ENCODE results near the gene FGB. TPM values are rescaled to one million over a fixed set of nuclear protein-coding genes. Genes with fewer than 3 reads are reported as not detected.

The FGB gene
- total and polyA plus RNA-seq, 2 of the 13 experiments (the other 11 are each of a cell fraction or from before 2014, with no cell fraction given): 226 to 784 TPM

DNA sequence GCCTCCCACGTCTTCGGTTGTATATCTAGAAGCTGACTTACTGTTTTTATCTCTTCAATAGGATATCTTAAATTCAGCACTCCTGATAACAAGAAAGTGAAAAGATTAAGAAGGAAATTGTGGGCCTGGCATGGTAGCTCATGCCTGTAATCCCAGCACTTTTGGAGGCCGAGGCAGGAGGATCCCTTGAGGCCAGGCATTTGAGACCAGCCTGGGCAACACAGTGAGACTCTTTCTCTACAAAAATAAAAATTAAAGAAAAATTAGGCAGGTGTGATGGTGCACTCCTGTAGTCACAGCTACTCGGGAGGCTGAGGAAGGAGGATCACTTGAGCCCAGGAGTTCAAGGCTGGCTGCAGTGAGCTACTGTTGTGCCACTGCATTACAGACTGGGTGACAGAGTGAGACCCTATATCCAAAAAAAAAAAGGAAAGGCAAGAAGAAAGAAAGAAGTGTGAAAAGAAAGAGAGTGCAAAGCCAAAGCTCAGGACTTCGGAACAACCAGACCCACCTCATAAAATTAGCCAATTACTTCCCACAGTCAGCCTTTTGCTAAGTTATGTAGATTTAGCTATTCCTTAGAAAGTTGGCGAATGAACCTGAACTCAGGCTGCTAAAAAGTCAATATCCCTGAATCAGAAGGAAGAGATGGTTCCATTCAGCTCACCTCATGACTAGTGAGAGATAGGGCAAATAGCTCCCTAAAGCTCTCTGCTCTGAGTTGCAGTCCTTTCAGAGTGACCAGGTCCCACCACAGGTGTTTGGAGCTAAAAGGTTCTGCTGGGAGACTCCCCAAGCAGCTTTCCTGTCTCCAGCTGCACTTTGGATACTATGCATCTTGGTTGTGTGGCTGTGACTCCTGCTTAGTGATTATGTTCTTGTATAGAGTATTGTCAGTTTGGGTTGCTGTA lies 40.5 kb downstream of the FGB start (continued):
- TF ChIP-seq, protein P1, sequence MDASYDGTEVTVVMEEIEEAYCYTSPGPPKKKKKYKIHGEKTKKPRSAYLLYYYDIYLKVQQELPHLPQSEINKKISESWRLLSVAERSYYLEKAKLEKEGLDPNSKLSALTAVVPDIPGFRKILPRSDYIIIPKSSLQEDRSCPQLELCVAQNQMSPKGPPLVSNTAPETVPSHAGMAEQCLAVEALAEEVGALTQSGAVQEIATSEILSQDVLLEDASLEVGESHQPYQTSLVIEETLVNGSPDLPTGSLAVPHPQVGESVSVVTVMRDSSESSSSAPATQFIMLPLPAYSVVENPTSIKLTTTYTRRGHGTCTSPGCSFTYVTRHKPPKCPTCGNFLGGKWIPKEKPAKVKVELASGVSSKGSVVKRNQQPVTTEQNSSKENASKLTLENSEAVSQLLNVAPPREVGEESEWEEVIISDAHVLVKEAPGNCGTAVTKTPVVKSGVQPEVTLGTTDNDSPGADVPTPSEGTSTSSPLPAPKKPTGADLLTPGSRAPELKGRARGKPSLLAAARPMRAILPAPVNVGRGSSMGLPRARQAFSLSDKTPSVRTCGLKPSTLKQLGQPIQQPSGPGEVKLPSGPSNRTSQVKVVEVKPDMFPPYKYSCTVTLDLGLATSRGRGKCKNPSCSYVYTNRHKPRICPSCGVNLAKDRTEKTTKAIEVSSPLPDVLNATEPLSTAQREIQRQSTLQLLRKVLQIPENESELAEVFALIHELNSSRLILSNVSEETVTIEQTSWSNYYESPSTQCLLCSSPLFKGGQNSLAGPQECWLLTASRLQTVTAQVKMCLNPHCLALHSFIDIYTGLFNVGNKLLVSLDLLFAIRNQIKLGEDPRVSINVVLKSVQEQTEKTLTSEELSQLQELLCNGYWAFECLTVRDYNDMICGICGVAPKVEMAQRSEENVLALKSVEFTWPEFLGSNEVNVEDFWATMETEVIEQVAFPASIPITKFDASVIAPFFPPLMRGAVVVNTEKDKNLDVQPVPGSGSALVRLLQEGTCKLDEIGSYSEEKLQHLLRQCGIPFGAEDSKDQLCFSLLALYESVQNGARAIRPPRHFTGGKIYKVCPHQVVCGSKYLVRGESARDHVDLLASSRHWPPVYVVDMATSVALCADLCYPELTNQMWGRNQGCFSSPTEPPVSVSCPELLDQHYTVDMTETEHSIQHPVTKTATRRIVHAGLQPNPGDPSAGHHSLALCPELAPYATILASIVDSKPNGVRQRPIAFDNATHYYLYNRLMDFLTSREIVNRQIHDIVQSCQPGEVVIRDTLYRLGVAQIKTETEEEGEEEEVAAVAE (CRISPR knock-in tag; IDR thresholded peaks at IDR 0.05; ENCODE audit: borderline replicate concordance): 0 out of 2 replicates have a peak, but pooled peaks have one; percentile 27
- TF ChIP-seq HNF4A (CRISPR knock-in tag; IDR thresholded peaks at IDR 0.05) (peak; percentile 6; the same call in 1 of the 2 replicates), RARA (CRISPR knock-in tag; IDR thresholded peaks at IDR 0.05) (no peak), ZNF329 (CRISPR knock-in tag; IDR thresholded peaks at IDR 0.05; ENCODE audit: low read depth) (no peak), ZFP36L2 (CRISPR knock-in tag; IDR thresholded peaks at IDR 0.05) (no peak), SNAI1 (CRISPR knock-in tag; IDR thresholded peaks at IDR 0.05; ENCODE audit: borderline replicate concordance) (no peak), IKZF1 (IDR thresholded peaks at IDR 0.05) (no peak), BORCS8-MEF2B (CRISPR knock-in tag; IDR thresholded peaks at IDR 0.05) (peak; percentile 60; the same call in 1 of the 2 replicates), HMG20A (CRISPR knock-in tag; IDR thresholded peaks at IDR 0.05; ENCODE audit: borderline replicate concordance) (no peak), ZNF550 (CRISPR knock-in tag; IDR thresholded peaks at IDR 0.05; ENCODE audit: borderline replicate concordance) (no peak)
- TF ChIP-seq, protein P2, sequence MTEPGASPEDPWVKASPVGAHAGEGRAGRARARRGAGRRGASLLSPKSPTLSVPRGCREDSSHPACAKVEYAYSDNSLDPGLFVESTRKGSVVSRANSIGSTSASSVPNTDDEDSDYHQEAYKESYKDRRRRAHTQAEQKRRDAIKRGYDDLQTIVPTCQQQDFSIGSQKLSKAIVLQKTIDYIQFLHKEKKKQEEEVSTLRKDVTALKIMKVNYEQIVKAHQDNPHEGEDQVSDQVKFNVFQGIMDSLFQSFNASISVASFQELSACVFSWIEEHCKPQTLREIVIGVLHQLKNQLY (CRISPR knock-in tag; IDR thresholded peaks at IDR 0.05): no peak
- TF ChIP-seq, protein P3, sequence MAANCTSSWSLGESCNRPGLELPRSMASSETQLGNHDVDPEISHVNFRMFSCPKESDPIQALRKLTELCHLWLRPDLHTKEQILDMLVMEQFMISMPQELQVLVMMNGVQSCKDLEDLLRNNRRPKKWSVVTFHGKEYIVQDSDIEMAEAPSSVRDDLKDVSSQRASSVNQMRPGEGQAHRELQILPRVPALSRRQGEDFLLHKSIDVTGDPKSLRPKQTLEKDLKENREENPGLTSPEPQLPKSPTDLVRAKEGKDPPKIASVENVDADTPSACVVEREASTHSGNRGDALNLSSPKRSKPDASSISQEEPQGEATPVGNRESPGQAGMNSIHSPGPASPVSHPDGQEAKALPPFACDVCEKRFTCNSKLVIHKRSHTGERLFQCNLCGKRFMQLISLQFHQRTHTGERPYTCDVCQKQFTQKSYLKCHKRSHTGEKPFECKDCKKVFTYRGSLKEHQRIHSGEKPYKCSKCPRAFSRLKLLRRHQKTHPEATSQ (CRISPR knock-in tag; IDR thresholded peaks at IDR 0.05; ENCODE audit: borderline replicate concordance): 0 out of 2 replicates have a peak, but pooled peaks have one; percentile 25
